Vagina (tissue), 2 donors: ENCODE measurements around the gene TCN1.
"Not testable (repeated sequence)": the region's sequence is repeated elsewhere in the genome, so short reads cannot be mapped to it uniquely, and the experiment has no call there.

Experiments used
- POLR2A ChIP-seq, 2 donors: fragments of 450-650 bp; IDR thresholded peaks; one replicate each; pipeline ENCODE4 v1.6.1; 2017; ENCODE audit warnings: antibody characterized with exemption in 2 of 2, mild to moderate bottlenecking in 2 of 2, moderate library complexity in 2 of 2
- POLR2AphosphoS5 ChIP-seq, 2 donors: sonication (generic); formaldehyde crosslinking; IDR thresholded peaks; one replicate each; pipeline ENCODE4 v1.9.0; 2017; ENCODE audit warnings: antibody characterized with exemption in 2 of 2, mild to moderate bottlenecking in 2 of 2, low read depth in 1 of 2; ENCODE audit not compliant: insufficient read depth in 1 of 2
- TF ChIP-seq, protein P1 (sequence below), 3 experiments: fragments of 450-650 bp in 2 of 3; fragments of 200-600 bp in 1 of 3; sonication (generic) in 1 of 3; IDR thresholded peaks; one replicate each; pipeline ENCODE4 v1.5.1; 2017 to 2019; ENCODE audit warnings: antibody characterized with exemption in 3 of 3, mild to moderate bottlenecking in 2 of 3, moderate library complexity in 2 of 3

DNA sequence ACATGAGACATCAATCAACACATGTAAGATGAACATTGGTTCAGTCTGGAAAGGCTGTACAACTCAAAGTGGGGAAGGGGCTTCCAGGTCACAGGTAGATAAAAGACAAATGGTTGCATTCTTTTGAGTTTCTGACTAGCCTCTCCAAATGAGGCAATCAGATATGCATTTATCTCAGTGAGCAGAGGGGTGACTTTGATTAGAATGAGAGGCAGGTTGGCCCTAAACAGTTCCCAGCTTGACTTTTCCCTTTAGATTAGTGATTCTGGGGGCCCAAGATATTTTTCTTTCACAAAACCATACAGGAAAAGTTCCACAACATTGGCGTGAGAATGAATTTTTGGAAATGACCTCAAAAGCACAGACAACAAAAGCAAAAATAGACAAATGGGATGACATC is 49.9 kb downstream of the TCN1 start:
- not testable (repeated sequence) for TF ChIP-seq POLR2A (IDR thresholded peaks at IDR 0.05); POLR2AphosphoS5 (IDR thresholded peaks at IDR 0.05; ENCODE audit: insufficient read depth in 1 of 2, low read depth in 1 of 2)
- TF ChIP-seq, protein P1, sequence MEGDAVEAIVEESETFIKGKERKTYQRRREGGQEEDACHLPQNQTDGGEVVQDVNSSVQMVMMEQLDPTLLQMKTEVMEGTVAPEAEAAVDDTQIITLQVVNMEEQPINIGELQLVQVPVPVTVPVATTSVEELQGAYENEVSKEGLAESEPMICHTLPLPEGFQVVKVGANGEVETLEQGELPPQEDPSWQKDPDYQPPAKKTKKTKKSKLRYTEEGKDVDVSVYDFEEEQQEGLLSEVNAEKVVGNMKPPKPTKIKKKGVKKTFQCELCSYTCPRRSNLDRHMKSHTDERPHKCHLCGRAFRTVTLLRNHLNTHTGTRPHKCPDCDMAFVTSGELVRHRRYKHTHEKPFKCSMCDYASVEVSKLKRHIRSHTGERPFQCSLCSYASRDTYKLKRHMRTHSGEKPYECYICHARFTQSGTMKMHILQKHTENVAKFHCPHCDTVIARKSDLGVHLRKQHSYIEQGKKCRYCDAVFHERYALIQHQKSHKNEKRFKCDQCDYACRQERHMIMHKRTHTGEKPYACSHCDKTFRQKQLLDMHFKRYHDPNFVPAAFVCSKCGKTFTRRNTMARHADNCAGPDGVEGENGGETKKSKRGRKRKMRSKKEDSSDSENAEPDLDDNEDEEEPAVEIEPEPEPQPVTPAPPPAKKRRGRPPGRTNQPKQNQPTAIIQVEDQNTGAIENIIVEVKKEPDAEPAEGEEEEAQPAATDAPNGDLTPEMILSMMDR (IDR thresholded peaks at IDR 0.05): not testable (repeated sequence)
